ENCODE measurements around the gene GRWD1. TPM values are rescaled to one million over a fixed set of nuclear protein-coding genes. Genes with fewer than 3 reads are reported as not detected.

Gene GRWD1
- 36.5 TPM for polyA plus RNA-seq (2013, experiment 1 of 4)
- polyA plus RNA-seq (2013, experiment 2 of 4) = 38.5 TPM
- polyA plus RNA-seq (2013, experiment 3 of 4) = 17.1 TPM
- 20.9 TPM for polyA plus RNA-seq (2013, experiment 4 of 4)

- 0% methylated on average over 61 of the region's 61 CpGs for WGBS, 2 experiments
- H3K9me3 ChIP-seq (ENCODE audit: control insufficient read depth, low read length) = no peaks in the 10 kb centered on the region
These were observed at the start of gene GRWD1 for GRCh38 chr19:48445606-48446481. TSS of gene GRWD1 (plus strand) at chr19:48445983. CDS start at chr19:48446006, 23 bp downstream.

GRCh38 chr19:48396016-48396823 lies 49.6 kb upstream of the GRWD1 start:
- Histone ChIP-seq H3K36me3 (ENCODE audit: control insufficient read depth, insufficient read depth, low read length) (no peaks in the 10 kb centered on the region), H3K27ac (ENCODE audit: insufficient read depth, low read depth, low read length, poor library complexity, severe bottlenecking) (no peak overlapping the region), H3K27me3 (ENCODE audit: control insufficient read depth, insufficient read depth, low read length, poor library complexity, severe bottlenecking) (peaks cover 66% of the 10 kb centered on the region), H3K4me1 (ENCODE audit: control insufficient read depth, insufficient read depth, low read length) (peaks cover 48% of the 10 kb centered on the region), H3K4me3 (ENCODE audit: insufficient read depth, low read depth, low read length) (no peak overlapping the region), H3K9me3 (ENCODE audit: control insufficient read depth, low read length) (no peaks in the 10 kb centered on the region)
- 62 to 63% methylated on average over 24 of the region's 24 CpGs for WGBS, 2 experiments

More at GRCh38 chr19:48445606-48446481, at the start of gene GRWD1:
- Histone ChIP-seq H3K27ac (ENCODE audit: insufficient read depth, low read depth, low read length, poor library complexity, severe bottlenecking) (peak within 1 kb of the TSS; percentile 72), H3K4me1 (ENCODE audit: control insufficient read depth, insufficient read depth, low read length) (peaks cover 15% of the 10 kb centered on the region), H3K36me3 (ENCODE audit: control insufficient read depth, insufficient read depth, low read length) (peaks cover 29% of the 10 kb centered on the region), H3K4me3 (ENCODE audit: insufficient read depth, low read depth, low read length) (peak within 1 kb of the TSS; percentile 99), H3K27me3 (ENCODE audit: control insufficient read depth, insufficient read depth, low read length, poor library complexity, severe bottlenecking) (peaks cover 34% of the 10 kb centered on the region)

GRCh38 chr19:48396824-48397176 lies 49.0 kb upstream of the GRWD1 start:
- Histone ChIP-seq H3K36me3 (ENCODE audit: control insufficient read depth, insufficient read depth, low read length) (no peaks in the 10 kb centered on the region), H3K4me1 (ENCODE audit: control insufficient read depth, insufficient read depth, low read length) (peaks cover 48% of the 10 kb centered on the region), H3K27ac (ENCODE audit: insufficient read depth, low read depth, low read length, poor library complexity, severe bottlenecking) (no peak overlapping the region), H3K9me3 (ENCODE audit: control insufficient read depth, low read length) (no peaks in the 10 kb centered on the region), H3K4me3 (ENCODE audit: insufficient read depth, low read depth, low read length) (no peak overlapping the region), H3K27me3 (ENCODE audit: control insufficient read depth, insufficient read depth, low read length, poor library complexity, severe bottlenecking) (peaks cover 66% of the 10 kb centered on the region)
- 86 to 88% methylated on average over 2 of the region's 2 CpGs for WGBS, 2 experiments

- WGBS, 2 experiments = 66 to 68% methylated on average over 22 of the region's 22 CpGs
- no peak overlapping the region for H3K27ac ChIP-seq (ENCODE audit: insufficient read depth, low read depth, low read length, poor library complexity, severe bottlenecking)
- H3K36me3 ChIP-seq (ENCODE audit: control insufficient read depth, insufficient read depth, low read length) = no peaks in the 10 kb centered on the region
- peaks cover 48% of the 10 kb centered on the region for H3K4me1 ChIP-seq (ENCODE audit: control insufficient read depth, insufficient read depth, low read length)
- peaks cover 62% of the 10 kb centered on the region for H3K27me3 ChIP-seq (ENCODE audit: control insufficient read depth, insufficient read depth, low read length, poor library complexity, severe bottlenecking)
- H3K4me3 ChIP-seq (ENCODE audit: insufficient read depth, low read depth, low read length) = peak overlapping the region; percentile 37
- no peaks in the 10 kb centered on the region for H3K9me3 ChIP-seq (ENCODE audit: control insufficient read depth, low read length)
These were observed 48.3 kb upstream of the GRWD1 start for GRCh38 chr19:48397263-48398101.

- Histone ChIP-seq H3K27me3 (ENCODE audit: control insufficient read depth, insufficient read depth, low read length, poor library complexity, severe bottlenecking) (peaks cover 57% of the 10 kb centered on the region), H3K36me3 (ENCODE audit: control insufficient read depth, insufficient read depth, low read length) (no peaks in the 10 kb centered on the region), H3K4me1 (ENCODE audit: control insufficient read depth, insufficient read depth, low read length) (peaks cover 45% of the 10 kb centered on the region), H3K9me3 (ENCODE audit: control insufficient read depth, low read length) (no peaks in the 10 kb centered on the region), H3K4me3 (ENCODE audit: insufficient read depth, low read depth, low read length) (peak overlapping the region; percentile 37), H3K27ac (ENCODE audit: insufficient read depth, low read depth, low read length, poor library complexity, severe bottlenecking) (no peak overlapping the region)
- WGBS, 2 experiments = 5 to 6% methylated on average over 17 of the region's 17 CpGs
These were observed 47.7 kb upstream of the GRWD1 start for GRCh38 chr19:48398102-48398374.

GRCh38 chr19:48398375-48399235 lies 47.2 kb upstream of the GRWD1 start:
- H3K4me3 ChIP-seq (ENCODE audit: insufficient read depth, low read depth, low read length) = peak overlapping the region; percentile 37
- no peaks in the 10 kb centered on the region for H3K9me3 ChIP-seq (ENCODE audit: control insufficient read depth, low read length)
- peaks cover 51% of the 10 kb centered on the region for H3K27me3 ChIP-seq (ENCODE audit: control insufficient read depth, insufficient read depth, low read length, poor library complexity, severe bottlenecking)
- WGBS, 2 experiments = 5 to 6% methylated on average over 104 of the region's 104 CpGs
- no peak overlapping the region for H3K27ac ChIP-seq (ENCODE audit: insufficient read depth, low read depth, low read length, poor library complexity, severe bottlenecking)
- peaks cover 39% of the 10 kb centered on the region for H3K4me1 ChIP-seq (ENCODE audit: control insufficient read depth, insufficient read depth, low read length)
- H3K36me3 ChIP-seq (ENCODE audit: control insufficient read depth, insufficient read depth, low read length) = no peaks in the 10 kb centered on the region

- peak overlapping the region; percentile 39 for H3K27ac ChIP-seq (ENCODE audit: insufficient read depth, low read depth, low read length, poor library complexity, severe bottlenecking)
- WGBS, 2 experiments = 37 to 40% methylated on average over 14 of the region's 14 CpGs
- no peaks in the 10 kb centered on the region for H3K36me3 ChIP-seq (ENCODE audit: control insufficient read depth, insufficient read depth, low read length)
- no peaks in the 10 kb centered on the region for H3K9me3 ChIP-seq (ENCODE audit: control insufficient read depth, low read length)
- H3K4me3 ChIP-seq (ENCODE audit: insufficient read depth, low read depth, low read length) = no peak overlapping the region
- peaks cover 29% of the 10 kb centered on the region for H3K4me1 ChIP-seq (ENCODE audit: control insufficient read depth, insufficient read depth, low read length)
- peaks cover 35% of the 10 kb centered on the region for H3K27me3 ChIP-seq (ENCODE audit: control insufficient read depth, insufficient read depth, low read length, poor library complexity, severe bottlenecking)
These were observed 45.6 kb upstream of the GRWD1 start for GRCh38 chr19:48400018-48400742.

- Histone ChIP-seq H3K27me3 (ENCODE audit: control insufficient read depth, insufficient read depth, low read length, poor library complexity, severe bottlenecking) (peaks cover 24% of the 10 kb centered on the region), H3K4me3 (ENCODE audit: insufficient read depth, low read depth, low read length) (no peak overlapping the region), H3K36me3 (ENCODE audit: control insufficient read depth, insufficient read depth, low read length) (no peaks in the 10 kb centered on the region), H3K27ac (ENCODE audit: insufficient read depth, low read depth, low read length, poor library complexity, severe bottlenecking) (no peak overlapping the region), H3K9me3 (ENCODE audit: control insufficient read depth, low read length) (no peaks in the 10 kb centered on the region), H3K4me1 (ENCODE audit: control insufficient read depth, insufficient read depth, low read length) (peaks cover 18% of the 10 kb centered on the region)
- WGBS, 2 experiments = 87 to 88% methylated on average over 5 of the region's 5 CpGs
These were observed 44.5 kb upstream of the GRWD1 start for GRCh38 chr19:48401287-48401686.

- WGBS, 2 experiments = 29 to 47% methylated on average over 3 of the region's 3 CpGs
- Histone ChIP-seq H3K4me1 (ENCODE audit: control insufficient read depth, insufficient read depth, low read length) (no peaks in the 10 kb centered on the region), H3K4me3 (ENCODE audit: insufficient read depth, low read depth, low read length) (no peak overlapping the region), H3K27ac (ENCODE audit: insufficient read depth, low read depth, low read length, poor library complexity, severe bottlenecking) (no peak overlapping the region), H3K27me3 (ENCODE audit: control insufficient read depth, insufficient read depth, low read length, poor library complexity, severe bottlenecking) (peaks cover 1% of the 10 kb centered on the region), H3K9me3 (ENCODE audit: control insufficient read depth, low read length) (no peaks in the 10 kb centered on the region), H3K36me3 (ENCODE audit: control insufficient read depth, insufficient read depth, low read length) (no peaks in the 10 kb centered on the region)
These were observed 42.2 kb upstream of the GRWD1 start for GRCh38 chr19:48403606-48404005.
